HCT116 (cell line): Measurements from ENCODE around the gene CENPB. TPM values are rescaled to one million over a fixed set of nuclear protein-coding genes. Genes with fewer than 3 reads are reported as not detected.

ENCODE experiments used
- ATAC-seq: fragments of 200-7000 bp; cut with Tn5 transposase; 2 replicates; pipeline ENCODE4 v1.9.1; 2020; ENCODE audit warnings: mild to moderate bottlenecking, moderate library complexity
- BruUV-seq: library from RNA; stranded (reverse); fragments of 400-500 nt; replicated peaks from 2 replicates; lab custom pipeline; 2021; lab: Mats Ljungman, UMichigan
- CTCF ChIA-PET: fragments of 300-600 bp; sonication (Branson Sonifier 250); formaldehyde crosslinking; loops from one replicate; lab custom pipeline; 2021; ENCODE audit warnings: antibody characterized with exemption; lab: Charles Lee
- POLR2A ChIA-PET: fragments of 300-600, 350-600 bp; sonication (Branson Sonifier 250); formaldehyde crosslinking; loops from one replicate; lab custom pipeline; 2021; ENCODE audit warnings: antibody characterized with exemption; lab: Charles Lee
- RAD21 ChIA-PET, 2 experiments: fragments of 300-600 bp; sonication (Branson Sonifier 250); formaldehyde crosslinking; loops; one replicate each; lab custom pipeline; 2023; ENCODE audit warnings: low total read pairs in 2 of 2; ENCODE audit not compliant: uncharacterized antibody in 2 of 2, unreplicated experiment in 2 of 2, low non-redundant PET in 1 of 2; lab: Charles Lee
- DNase-seq: peaks from one replicate; pipeline ENCODE4 v3.0.0-alpha.2; 2010; ENCODE audit warnings: low read depth, low spot score
- H2AFZ ChIP-seq: fragments of 200-600 bp; shearing (Covaris generic), sonication (generic); 2 replicates; pipeline ENCODE4 v1.6.1; 2017; ENCODE audit warnings: low read depth, mixed run types, mixed read lengths, antibody characterized with exemption, low read length; ENCODE audit not compliant: poor library complexity, severe bottlenecking
- H3K27ac ChIP-seq: 2 replicates; pipeline ENCODE4 v1.5.1; 2012; ENCODE audit warnings: low read depth, low read length
- H3K27me3 ChIP-seq: fragments of 200-600 bp; sonication (generic); 2 replicates; pipeline ENCODE4 v1.6.1; 2016; ENCODE audit warnings: mixed run types, low read length, mixed read lengths; ENCODE audit not compliant: insufficient read depth
- H3K36me3 ChIP-seq, 2 experiments: fragments of 200-500 bp in 1 of 2; fragments of 200-600 bp in 1 of 2; sonication (Bioruptor generic) in 1 of 2; sonication (generic) in 1 of 2; 2 replicates each; pipeline versions ENCODE4 v1.5.1 to v1.6.1; 2014 to 2016; ENCODE audit warnings: low read length in 2 of 2, inconsistent platforms in 1 of 2, mixed read lengths in 1 of 2, mixed run types in 1 of 2; ENCODE audit not compliant: insufficient read depth in 2 of 2, control insufficient read depth in 1 of 2
- H3K4me1 ChIP-seq, 2 experiments: fragments of 200-600 bp in 1 of 2; sonication (generic) in 1 of 2; 2 replicates each; pipeline versions ENCODE4 v1.5.1 to v1.6.1; 2012 to 2017; ENCODE audit warnings: low read length in 2 of 2, inconsistent platforms in 1 of 2, mild to moderate bottlenecking in 1 of 2, mixed read lengths in 1 of 2, mixed run types in 1 of 2, moderate library complexity in 1 of 2; ENCODE audit not compliant: insufficient read depth in 2 of 2, control insufficient read depth in 1 of 2
- H3K4me2 ChIP-seq: fragments of 200-600 bp; sonication (generic); 2 replicates; pipeline ENCODE4 v1.6.1; 2017; ENCODE audit warnings: mixed run types, low read length, mixed read lengths
- H3K4me3 ChIP-seq, 2 experiments: fragments of 200-600 bp in 1 of 2; sonication (generic) in 1 of 2; replicated peaks in 1 of 2; 2 replicates each; pipeline ENCODE4 v1.5.1; 2011 to 2016; ENCODE audit warnings: low read length in 2 of 2, control low read depth in 1 of 2, low read depth in 1 of 2, mild to moderate bottlenecking in 1 of 2, mixed read lengths in 1 of 2, mixed run types in 1 of 2
- H3K79me2 ChIP-seq: fragments of 200-600 bp; sonication (generic); 2 replicates; pipeline ENCODE4 v1.6.1; 2017; ENCODE audit warnings: mild to moderate bottlenecking, mixed run types, low read length, moderate library complexity, mixed read lengths; ENCODE audit not compliant: insufficient read depth
- H3K9ac ChIP-seq: fragments of 200-600 bp; sonication (generic); 2 replicates; pipeline ENCODE4 v1.6.1; 2016; ENCODE audit warnings: low read length, mixed read lengths
- H3K9me2 ChIP-seq: fragments of 200-600 bp; sonication (generic), shearing (Covaris generic); 2 replicates; pipeline ENCODE4 v1.6.1; 2017; ENCODE audit warnings: mixed run types, mild to moderate bottlenecking, moderate library complexity; ENCODE audit not compliant: insufficient read depth
- H3K9me3 ChIP-seq, 2 experiments: fragments of 200-500 bp in 1 of 2; fragments of 200-600 bp in 1 of 2; sonication (Bioruptor generic) in 1 of 2; sonication (generic) in 1 of 2; 2 replicates each; pipeline ENCODE4 v1.6.1; 2014 to 2017; ENCODE audit warnings: low read length in 2 of 2, mixed read lengths in 2 of 2, inconsistent platforms in 1 of 2, low read depth in 1 of 2, mild to moderate bottlenecking in 1 of 2, mixed run types in 1 of 2, moderate library complexity in 1 of 2; ENCODE audit not compliant: control insufficient read depth in 1 of 2, insufficient read depth in 1 of 2
- H4K20me1 ChIP-seq: fragments of 200-600 bp; sonication (generic), shearing (Covaris generic); 2 replicates; pipeline ENCODE4 v1.6.1; 2017; ENCODE audit warnings: mixed run types, mild to moderate bottlenecking, moderate library complexity; ENCODE audit not compliant: insufficient read depth
- CBX3 ChIP-seq: IDR thresholded peaks from 2 replicates; pipeline ENCODE4 v1.6.1; 2012; ENCODE audit warnings: low read depth
- EZH2 ChIP-seq: fragments of 200-600 bp; sonication (generic); IDR thresholded peaks from 2 replicates; pipeline ENCODE4 v1.6.1; 2017; ENCODE audit warnings: antibody characterized with exemption, mixed run types
- JUND ChIP-seq: IDR thresholded peaks from 2 replicates; pipeline ENCODE4 v1.6.1; 2012
- POLR2A ChIP-seq: IDR thresholded peaks from 2 replicates; pipeline ENCODE4 v1.7.0; 2011; ENCODE audit warnings: borderline replicate concordance; ENCODE audit not compliant: insufficient read depth, insufficient read length; ENCODE audit errors: extremely low read depth
- RAD21 ChIP-seq: IDR thresholded peaks from 2 replicates; pipeline ENCODE4 v1.6.1; 2012; ENCODE audit warnings: low read depth, mild to moderate bottlenecking
- SP1 ChIP-seq: IDR thresholded peaks from 2 replicates; pipeline ENCODE4 v1.6.1; 2012; ENCODE audit warnings: low read depth
- SRF ChIP-seq: IDR thresholded peaks from 2 replicates; pipeline ENCODE4 v1.6.1; 2012; ENCODE audit warnings: low read depth
- ZFX ChIP-seq: fragments of 450-650 bp; IDR thresholded peaks from 2 replicates; pipeline ENCODE4 v1.6.1; 2017
- ZNF274 ChIP-seq: fragments of 200-500 bp; sonication (Bioruptor generic); IDR thresholded peaks from 2 replicates; pipeline ENCODE4 v1.6.1; 2014; ENCODE audit warnings: mild to moderate bottlenecking, low read depth, low read length, inconsistent platforms
- intact Hi-C: fragments of 100-400 bp; cut with micrococcal nuclease; formaldehyde crosslinking; loops from 2 replicates; pipeline ENCODE4 v1.10.0; 2022
- total RNA-seq: library from RNA; stranded (reverse); gene quantifications from one replicate; pipeline ENCODE4 v1.2.1, GENCODE V29; 2021; ENCODE audit not compliant: unreplicated experiment
- TF ChIP-seq, protein P1 (sequence below): IDR thresholded peaks from 2 replicates; pipeline ENCODE4 v1.6.1; 2011; ENCODE audit warnings: mild to moderate bottlenecking, low read length, moderate library complexity; ENCODE audit not compliant: insufficient replicate concordance; ENCODE audit errors: extremely low read depth
- TF ChIP-seq, protein P2 (sequence below), 3 experiments: fragments of 200-600 bp in 1 of 3; sonication (generic) in 1 of 3; IDR thresholded peaks in 2 of 3; conservative IDR thresholded peaks in 1 of 3; 2 replicates each; pipeline ENCODE4 v1.5.1; 2012 to 2017; ENCODE audit warnings: low read depth in 2 of 3, low read length in 2 of 3, antibody characterized with exemption in 1 of 3, borderline replicate concordance in 1 of 3, control low read depth in 1 of 3, mild to moderate bottlenecking in 1 of 3, mixed read lengths in 1 of 3, mixed run types in 1 of 3, moderate library complexity in 1 of 3; ENCODE audit not compliant: insufficient read depth in 1 of 3
- TF ChIP-seq, protein P3 (sequence below): IDR thresholded peaks from 2 replicates; pipeline ENCODE4 v1.6.1; 2012

Gene CENPB
- total RNA-seq, 1 experiment from 2014 or later = 67.2 TPM

DNA sequence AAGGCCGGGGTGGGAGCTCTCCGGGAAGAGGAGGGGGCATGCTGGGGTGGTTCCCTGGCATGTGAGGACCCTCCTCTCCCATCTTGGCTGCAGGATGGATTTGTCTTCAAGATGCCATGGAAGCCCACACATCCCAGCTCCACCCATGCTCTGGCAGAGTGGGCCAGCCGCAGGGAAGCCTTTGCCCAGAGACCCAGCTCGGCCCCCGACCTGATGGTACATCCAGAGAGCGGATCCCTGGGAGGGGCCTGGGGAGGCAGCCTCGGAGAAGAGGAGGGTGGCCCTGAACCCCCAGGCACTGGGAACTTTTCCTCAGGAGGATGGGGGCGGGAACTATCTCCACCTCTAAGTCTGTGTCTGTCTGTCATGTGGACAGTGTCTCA is 14.3 kb upstream of the CENPB start:
- Histone ChIP-seq H3K9me2 (no peaks in the 10 kb centered on the region), H3K27ac (peak overlapping the region; percentile 41; the same call in 1 of the 2 replicates), H3K9me3 (no peaks in the 10 kb centered on the region), H3K79me2 (peaks cover 67% of the 10 kb centered on the region), H3K27me3 (no peaks in the 10 kb centered on the region), H3K36me3 (peaks cover 34 to 69% of the 10 kb centered on the region in 2 experiments), H3K4me1 (peaks cover 37 to 71% of the 10 kb centered on the region in 2 experiments), H2AFZ (no peak overlapping the region), H4K20me1 (no peaks in the 10 kb centered on the region), H3K4me2 (no peak overlapping the region), H3K4me3 (no peak overlapping the region), H3K9ac (0 out of 2 replicates have a peak overlapping the region, but pooled peaks have one; percentile 95)
- DNase-seq (no peak), ATAC-seq (no peak)
- POLR2A ChIA-PET = interaction anchor here (2.7 kb wide), 1 partner anchor 13 kb away, joined by 13 read pairs; no protein-coding TSS in a partner anchor
- BruUV-seq = no TSS peak
- TF ChIP-seq SP1 = no peak
- no peak for TF ChIP-seq POLR2A
- no peak for TF ChIP-seq EZH2
- TF ChIP-seq ZFX = no peak
- TF ChIP-seq, protein P1, sequence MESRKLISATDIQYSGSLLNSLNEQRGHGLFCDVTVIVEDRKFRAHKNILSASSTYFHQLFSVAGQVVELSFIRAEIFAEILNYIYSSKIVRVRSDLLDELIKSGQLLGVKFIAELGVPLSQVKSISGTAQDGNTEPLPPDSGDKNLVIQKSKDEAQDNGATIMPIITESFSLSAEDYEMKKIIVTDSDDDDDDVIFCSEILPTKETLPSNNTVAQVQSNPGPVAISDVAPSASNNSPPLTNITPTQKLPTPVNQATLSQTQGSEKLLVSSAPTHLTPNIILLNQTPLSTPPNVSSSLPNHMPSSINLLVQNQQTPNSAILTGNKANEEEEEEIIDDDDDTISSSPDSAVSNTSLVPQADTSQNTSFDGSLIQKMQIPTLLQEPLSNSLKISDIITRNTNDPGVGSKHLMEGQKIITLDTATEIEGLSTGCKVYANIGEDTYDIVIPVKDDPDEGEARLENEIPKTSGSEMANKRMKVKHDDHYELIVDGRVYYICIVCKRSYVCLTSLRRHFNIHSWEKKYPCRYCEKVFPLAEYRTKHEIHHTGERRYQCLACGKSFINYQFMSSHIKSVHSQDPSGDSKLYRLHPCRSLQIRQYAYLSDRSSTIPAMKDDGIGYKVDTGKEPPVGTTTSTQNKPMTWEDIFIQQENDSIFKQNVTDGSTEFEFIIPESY = no peak
- intact Hi-C loops = no loop called here
- CTCF ChIA-PET = interaction anchor here (1.2 kb wide), 1 partner anchor 17 kb away, joined by 5 read pairs; no protein-coding TSS in a partner anchor
- RAD21 ChIA-PET = no interaction called here

DNA sequence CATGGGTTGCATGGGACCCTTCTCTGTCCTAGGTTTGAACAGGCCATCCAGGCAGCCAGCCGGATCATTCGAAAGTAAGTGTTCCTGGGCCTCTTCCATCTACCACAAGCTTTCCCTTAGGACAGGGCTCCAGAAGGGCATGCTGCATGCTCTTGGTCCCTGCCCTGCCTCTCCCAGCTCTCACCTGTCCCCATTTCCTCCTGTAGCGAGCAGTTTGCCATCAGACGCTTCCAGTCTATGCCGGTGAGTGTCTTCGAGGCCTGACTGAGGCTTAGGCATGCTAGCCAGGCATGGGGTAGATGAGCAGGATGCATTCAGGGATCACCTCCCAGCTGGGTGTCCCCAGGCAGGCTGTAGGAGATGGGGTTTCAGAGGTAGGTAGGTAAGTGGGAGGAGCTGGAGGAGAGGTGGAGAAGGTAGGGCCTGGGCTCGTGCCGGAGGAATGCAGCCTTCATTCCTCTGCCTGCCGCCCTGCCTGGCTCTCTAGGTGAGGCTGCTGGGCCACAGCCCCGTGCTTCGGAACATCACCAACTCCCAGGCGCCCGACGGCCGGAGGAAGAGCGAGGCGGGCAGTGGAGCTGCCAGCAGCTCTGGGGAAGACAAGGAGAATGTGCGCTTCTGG is 13.8 kb upstream of the CENPB start:
- H3K9me2 ChIP-seq = no peaks in the 10 kb centered on the region
- H2AFZ ChIP-seq = no peak overlapping the region
- no peak overlapping the region for H3K4me3 ChIP-seq
- peaks cover 32 to 71% of the 10 kb centered on the region in 2 experiments for H3K4me1 ChIP-seq
- peaks cover 67% of the 10 kb centered on the region for H3K79me2 ChIP-seq
- ATAC-seq (no peak), DNase-seq (no peak)
- ChIA-PET POLR2A (interaction anchor here (2.7 kb wide), 1 partner anchor 13 kb away, joined by 13 read pairs; no protein-coding TSS in a partner anchor), CTCF (interaction anchor here (1.2 kb wide), 1 partner anchor 18 kb away, joined by 5 read pairs; no protein-coding TSS in a partner anchor), RAD21 (no interaction called here)
- H3K4me2 ChIP-seq = peak overlapping the region; percentile 26
- H3K9me3 ChIP-seq = no peaks in the 10 kb centered on the region
- H3K27ac ChIP-seq = peak overlapping the region; percentile 41; the same call in 1 of the 2 replicates
- intact Hi-C loops = no loop called here
- BruUV-seq = no TSS peak
- peak overlapping the region; percentile 95; the same call in 1 of the 2 replicates for H3K9ac ChIP-seq
- peaks cover 34 to 65% of the 10 kb centered on the region in 2 experiments for H3K36me3 ChIP-seq
- no peaks in the 10 kb centered on the region for H4K20me1 ChIP-seq
- H3K27me3 ChIP-seq = no peaks in the 10 kb centered on the region
- TF ChIP-seq, protein P1 = no peak
- TF ChIP-seq JUND (no peak), CBX3 (no peak), POLR2A (no peak), SRF (no peak), ZNF274 (no peak), RAD21 (no peak), EZH2 (no peak)
- TF ChIP-seq, protein P2, sequence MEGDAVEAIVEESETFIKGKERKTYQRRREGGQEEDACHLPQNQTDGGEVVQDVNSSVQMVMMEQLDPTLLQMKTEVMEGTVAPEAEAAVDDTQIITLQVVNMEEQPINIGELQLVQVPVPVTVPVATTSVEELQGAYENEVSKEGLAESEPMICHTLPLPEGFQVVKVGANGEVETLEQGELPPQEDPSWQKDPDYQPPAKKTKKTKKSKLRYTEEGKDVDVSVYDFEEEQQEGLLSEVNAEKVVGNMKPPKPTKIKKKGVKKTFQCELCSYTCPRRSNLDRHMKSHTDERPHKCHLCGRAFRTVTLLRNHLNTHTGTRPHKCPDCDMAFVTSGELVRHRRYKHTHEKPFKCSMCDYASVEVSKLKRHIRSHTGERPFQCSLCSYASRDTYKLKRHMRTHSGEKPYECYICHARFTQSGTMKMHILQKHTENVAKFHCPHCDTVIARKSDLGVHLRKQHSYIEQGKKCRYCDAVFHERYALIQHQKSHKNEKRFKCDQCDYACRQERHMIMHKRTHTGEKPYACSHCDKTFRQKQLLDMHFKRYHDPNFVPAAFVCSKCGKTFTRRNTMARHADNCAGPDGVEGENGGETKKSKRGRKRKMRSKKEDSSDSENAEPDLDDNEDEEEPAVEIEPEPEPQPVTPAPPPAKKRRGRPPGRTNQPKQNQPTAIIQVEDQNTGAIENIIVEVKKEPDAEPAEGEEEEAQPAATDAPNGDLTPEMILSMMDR (IDR thresholded peaks at IDR 0.05 in 2 of 3, conservative IDR thresholded peaks at IDR 0.05 in 1 of 3; ENCODE audit: borderline replicate concordance in 1 of 3, insufficient read depth in 1 of 3, low read depth in 2 of 3, low read length in 2 of 3) = no peak
- TF ChIP-seq, protein P3, sequence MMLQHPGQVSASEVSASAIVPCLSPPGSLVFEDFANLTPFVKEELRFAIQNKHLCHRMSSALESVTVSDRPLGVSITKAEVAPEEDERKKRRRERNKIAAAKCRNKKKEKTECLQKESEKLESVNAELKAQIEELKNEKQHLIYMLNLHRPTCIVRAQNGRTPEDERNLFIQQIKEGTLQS = no peak
